HG02973 (cell line): ENCODE measurements around the gene ITGA8.

ENCODE experiments used
- ATAC-seq: cut with Tn5 transposase; IDR thresholded peaks from one replicate; pipeline ENCODE4 v1.9.1; 2021; ENCODE audit warnings: moderate library complexity; ENCODE audit not compliant: unreplicated experiment

Gene ITGA8

DNA sequence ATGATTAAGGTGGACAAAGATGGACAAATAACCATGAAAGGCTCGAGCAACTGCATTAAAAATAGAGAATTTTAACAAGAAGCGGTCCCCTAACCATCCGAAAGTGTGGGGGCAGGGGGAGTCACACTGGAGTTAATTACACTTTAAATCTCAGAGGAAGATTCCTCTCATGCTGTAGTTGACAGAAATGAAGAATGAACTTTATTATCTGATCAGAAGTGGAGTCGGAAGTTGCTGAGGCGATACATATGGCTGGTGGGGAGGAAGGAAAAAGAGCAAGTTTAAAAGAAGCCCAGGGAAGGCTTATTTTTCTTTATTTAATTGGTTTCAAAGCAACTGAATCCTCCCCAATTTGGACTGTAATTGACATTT, 246.3 kb downstream of the ITGA8 start:
- ATAC-seq = no peak

DNA sequence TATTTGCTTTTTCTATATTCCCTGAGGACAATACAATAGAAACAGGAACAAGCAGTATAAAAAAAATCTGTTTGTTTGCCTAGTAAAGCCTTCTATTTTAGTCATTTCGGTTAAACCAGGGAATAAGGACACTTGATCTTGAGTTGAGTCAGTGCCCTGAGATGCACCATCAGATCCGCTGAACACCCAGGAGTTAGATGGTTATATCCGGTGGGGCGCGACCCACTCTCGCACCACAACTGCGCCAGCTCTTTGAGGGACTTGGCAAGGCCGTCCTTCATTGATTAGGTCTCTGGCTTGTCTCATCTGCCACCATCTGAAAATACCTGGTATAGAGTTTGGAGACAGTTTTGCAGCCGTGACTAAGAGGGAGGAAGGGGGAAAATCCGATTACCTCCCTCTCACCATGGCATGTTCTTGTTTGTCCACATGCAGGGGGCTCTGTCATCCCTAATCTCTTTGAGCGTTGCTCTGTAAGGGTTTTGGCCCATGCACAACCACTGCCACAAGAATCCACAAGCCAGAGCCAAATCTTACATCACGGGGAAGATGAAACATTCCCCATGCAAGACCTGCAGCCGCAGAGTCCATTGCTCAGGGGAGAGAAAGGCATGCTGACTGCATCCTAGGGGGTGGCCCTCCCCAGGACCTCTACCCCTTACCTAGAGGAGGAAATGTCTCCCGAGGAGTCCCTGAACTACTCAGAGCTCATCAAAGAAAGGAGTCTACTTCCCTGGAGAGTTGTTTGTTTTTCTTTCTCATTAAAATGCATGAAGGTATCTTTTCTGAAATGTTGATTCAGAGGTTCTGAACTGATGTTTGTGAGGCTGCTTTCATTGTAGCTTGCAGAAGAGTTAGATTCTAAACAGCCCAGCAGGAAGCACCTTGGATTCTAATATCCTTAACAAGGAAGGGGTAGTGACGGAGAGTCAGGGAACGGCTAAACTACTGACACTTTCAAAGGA, 247.0 kb downstream of the ITGA8 start:
- no peak for ATAC-seq

DNA sequence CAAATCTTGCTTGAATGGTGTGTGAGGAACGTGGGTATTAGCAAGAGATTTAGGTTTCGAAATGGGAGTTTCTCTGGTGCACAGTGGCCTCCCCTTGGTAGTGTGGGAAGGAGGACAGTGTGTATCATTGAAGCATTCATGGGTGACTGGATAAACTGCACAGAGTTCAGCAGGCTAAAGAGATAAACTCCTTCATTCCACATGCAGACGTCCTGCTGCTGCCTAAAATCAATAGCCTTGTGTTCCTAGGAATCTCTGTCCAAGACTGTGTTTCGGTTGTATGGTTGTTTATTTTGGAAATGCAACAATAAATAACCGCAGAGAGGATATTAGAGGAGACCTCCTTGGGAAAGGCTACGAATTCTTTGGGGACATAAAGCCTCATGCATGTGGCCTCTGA, 247.7 kb downstream of the ITGA8 start:
- no peak for ATAC-seq

DNA sequence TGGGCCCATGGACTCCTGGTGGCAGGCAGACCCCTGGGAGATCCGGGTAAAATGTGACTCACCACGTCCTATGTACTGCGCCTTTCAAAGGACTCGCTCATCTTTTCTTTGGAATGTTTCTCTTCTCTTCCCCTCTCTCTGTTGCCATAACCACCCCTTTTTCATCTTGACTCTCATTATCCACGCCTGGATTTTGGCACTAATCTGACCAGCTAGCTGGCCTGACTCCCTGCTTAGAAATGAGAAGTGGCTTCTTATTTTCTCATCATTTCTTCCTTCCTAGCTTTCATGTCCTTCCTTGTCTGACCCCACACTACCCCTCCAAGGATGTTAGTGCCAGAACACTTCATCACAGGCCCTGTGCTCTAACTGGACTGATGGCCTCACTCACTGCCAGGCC, 250.6 kb downstream of the ITGA8 start:
- ATAC-seq = no peak

GRCh38 chr10:15464381-15464780, 255.3 kb downstream of the ITGA8 start:
- no peak for ATAC-seq
